SK-N-SH treated with all-trans-retinoic acid at 6 μM for 48 hours (cell line): ENCODE measurements around the gene ARL6IP4.

ENCODE experiments used
- ARNTL ChIP-seq: fragments of 450-650 bp; formaldehyde crosslinking; IDR thresholded peaks from 2 replicates; pipeline ENCODE4 v1.5.0; 2020; ENCODE audit warnings: low read depth, mild to moderate bottlenecking, moderate library complexity, borderline replicate concordance
- ZFP3 ChIP-seq: fragments of 250-450 bp; sonication (Bioruptor Pico); IDR thresholded peaks from 2 replicates; pipeline ENCODE4 v1.5.0; 2020; ENCODE audit warnings: mild to moderate bottlenecking, moderate library complexity
- ZNF8 ChIP-seq: fragments of 450-650 bp; formaldehyde crosslinking; IDR thresholded peaks from 2 replicates; pipeline ENCODE4 v1.5.0; 2020; ENCODE audit warnings: mild to moderate bottlenecking, moderate library complexity
- TF ChIP-seq, protein P1 (sequence below): fragments of 250-450 bp; sonication (Bioruptor Pico); IDR thresholded peaks from 2 replicates; pipeline ENCODE4 v1.5.1; 2020; ENCODE audit warnings: low read depth, mild to moderate bottlenecking, moderate library complexity

DNA sequence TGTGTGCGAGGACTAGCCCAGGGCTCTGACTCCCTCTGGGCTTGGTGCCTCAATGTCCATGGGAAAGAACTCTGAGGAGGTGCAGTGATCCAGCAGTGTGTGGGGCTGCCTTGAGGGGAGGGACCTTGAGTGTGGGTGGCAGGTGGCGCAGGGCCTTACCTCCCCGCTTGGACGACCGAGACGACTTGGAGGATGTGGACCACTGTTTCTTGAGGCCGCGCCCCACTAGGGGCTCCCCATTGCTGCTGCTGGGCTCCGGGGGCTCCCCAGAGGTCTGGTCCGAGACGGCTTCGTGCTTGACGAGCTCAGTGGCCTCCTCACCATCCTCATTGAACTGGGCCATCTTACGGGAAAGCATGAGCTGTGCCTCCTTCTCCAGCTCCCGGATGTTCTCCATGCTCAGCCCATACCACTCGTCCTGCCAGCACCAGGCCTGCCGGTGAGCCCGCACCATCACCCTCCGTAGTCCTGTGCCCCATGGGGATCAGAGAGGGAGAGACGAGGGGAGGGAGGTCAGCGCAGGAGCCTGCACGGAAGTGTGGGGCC, 24.7 kb downstream of the ARL6IP4 start:
- no peak for TF ChIP-seq ZNF8 (CRISPR knock-in tag)
- TF ChIP-seq, protein P1, sequence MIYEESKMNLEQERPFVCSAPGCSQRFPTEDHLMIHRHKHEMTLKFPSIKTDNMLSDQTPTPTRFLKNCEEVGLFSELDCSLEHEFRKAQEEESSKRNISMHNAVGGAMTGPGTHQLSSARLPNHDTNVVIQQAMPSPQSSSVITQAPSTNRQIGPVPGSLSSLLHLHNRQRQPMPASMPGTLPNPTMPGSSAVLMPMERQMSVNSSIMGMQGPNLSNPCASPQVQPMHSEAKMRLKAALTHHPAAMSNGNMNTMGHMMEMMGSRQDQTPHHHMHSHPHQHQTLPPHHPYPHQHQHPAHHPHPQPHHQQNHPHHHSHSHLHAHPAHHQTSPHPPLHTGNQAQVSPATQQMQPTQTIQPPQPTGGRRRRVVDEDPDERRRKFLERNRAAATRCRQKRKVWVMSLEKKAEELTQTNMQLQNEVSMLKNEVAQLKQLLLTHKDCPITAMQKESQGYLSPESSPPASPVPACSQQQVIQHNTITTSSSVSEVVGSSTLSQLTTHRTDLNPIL (CRISPR knock-in tag) = no peak
- TF ChIP-seq ZFP3 (CRISPR knock-in tag) = no peak
- TF ChIP-seq ARNTL (CRISPR knock-in tag) = no peak
